GM10248 (cell line): ENCODE results near the gene POU6F2.

Experiments
- CTCF ChIA-PET: fragments of 300-600 bp; sonication (Branson Sonifier 250); formaldehyde crosslinking; extraction: SDS; loops from one replicate; lab custom pipeline; 2021; ENCODE audit warnings: antibody characterized with exemption; lab: Yijun Ruan, JAX
- POLR2A ChIA-PET: fragments of 350-650 bp; sonication (Branson Sonifier 250); formaldehyde crosslinking; extraction: SDS; loops from one replicate; lab custom pipeline; 2020; ENCODE audit warnings: antibody characterized with exemption; lab: Yijun Ruan, JAX
- DNase-seq: peaks from one replicate; pipeline ENCODE4 v3.0.0; 2012; ENCODE audit errors: extremely low spot score
- CTCF ChIP-seq: IDR thresholded peaks from 2 replicates; pipeline ENCODE4 v1.5.1; 2012; ENCODE audit warnings: mild to moderate bottlenecking, low read depth; ENCODE audit errors: extremely low read depth, missing control alignments, control extremely low read depth

The POU6F2 gene

GRCh38 chr7:39102234-39102633 is 124.5 kb downstream of the POU6F2 start:
- POLR2A ChIA-PET, result no interaction called here
- no peak for DNase-seq
- CTCF ChIA-PET, result interaction anchor here (0.9 kb wide), 1 partner anchor 9 kb away, joined by 3 read pairs; no protein-coding TSS in a partner anchor
- TF ChIP-seq CTCF, result no peak

- no peak for DNase-seq
- CTCF ChIA-PET, result interaction anchor here (1.9 kb wide), 1 partner anchor 13 kb away, joined by 7 read pairs; no protein-coding TSS in a partner anchor
- TF ChIP-seq CTCF, result no peak
- POLR2A ChIA-PET, result no interaction called here
Observed at GRCh38 chr7:39105720-39106119, 128.0 kb downstream of the POU6F2 start.

- DNase-seq, result no peak
- ChIA-PET CTCF (interaction anchor here (1.2 kb wide), 1 partner anchor 13 kb away, joined by 5 read pairs; no protein-coding TSS in a partner anchor), POLR2A (no interaction called here)
- no peak for TF ChIP-seq CTCF
Observed at GRCh38 chr7:39125846-39126245, 148.1 kb downstream of the POU6F2 start.

DNA sequence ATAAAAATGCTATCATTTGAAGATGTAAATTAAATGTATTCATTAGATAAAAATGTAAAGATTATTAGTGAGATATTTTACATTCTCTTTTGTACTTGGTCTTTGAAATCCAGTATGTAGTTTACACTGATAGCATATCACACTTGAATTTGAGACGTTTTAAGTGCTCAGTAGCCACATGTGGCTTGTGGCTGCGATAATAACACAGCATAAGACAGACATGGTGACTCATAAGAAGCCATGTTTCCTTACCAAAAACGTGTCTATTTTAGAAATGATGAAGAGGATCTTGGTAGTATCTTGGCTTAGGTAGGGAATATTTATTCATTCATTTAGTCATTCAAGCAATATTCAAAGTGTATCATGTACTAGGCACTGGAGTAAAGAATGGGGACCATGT is 149.3 kb downstream of the POU6F2 start:
- CTCF ChIA-PET, result no interaction called here
- no peak for DNase-seq
- POLR2A ChIA-PET, result no interaction called here
- TF ChIP-seq CTCF, result no peak

DNA sequence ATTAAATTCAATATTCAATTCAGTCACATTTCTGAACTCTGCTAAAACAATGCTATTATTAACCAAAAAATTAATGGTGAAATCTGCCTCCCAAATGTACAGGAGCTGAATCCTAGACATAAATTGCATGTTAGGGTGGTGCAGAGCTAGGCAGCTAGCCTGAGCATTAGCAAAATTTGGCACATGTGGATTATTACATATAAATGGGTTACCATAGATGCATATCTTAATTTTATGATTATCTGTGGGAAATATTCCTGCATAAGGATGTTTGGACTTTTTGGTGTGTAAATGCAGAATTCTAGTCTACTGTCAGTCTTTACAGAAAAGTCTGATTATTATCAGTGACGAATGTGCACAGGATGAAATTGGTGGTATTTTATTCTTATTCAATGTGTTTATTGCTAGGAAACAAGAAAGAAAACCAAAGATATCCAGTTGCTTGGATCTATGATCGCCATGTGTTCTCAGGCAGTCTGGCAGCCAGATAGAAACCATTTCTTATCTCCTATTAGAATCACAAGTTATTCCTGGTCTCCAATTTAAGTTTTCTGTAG is 150.7 kb downstream of the POU6F2 start:
- ChIA-PET POLR2A (no interaction called here), CTCF (no interaction called here)
- DNase-seq, result no peak
- no peak for TF ChIP-seq CTCF

DNA sequence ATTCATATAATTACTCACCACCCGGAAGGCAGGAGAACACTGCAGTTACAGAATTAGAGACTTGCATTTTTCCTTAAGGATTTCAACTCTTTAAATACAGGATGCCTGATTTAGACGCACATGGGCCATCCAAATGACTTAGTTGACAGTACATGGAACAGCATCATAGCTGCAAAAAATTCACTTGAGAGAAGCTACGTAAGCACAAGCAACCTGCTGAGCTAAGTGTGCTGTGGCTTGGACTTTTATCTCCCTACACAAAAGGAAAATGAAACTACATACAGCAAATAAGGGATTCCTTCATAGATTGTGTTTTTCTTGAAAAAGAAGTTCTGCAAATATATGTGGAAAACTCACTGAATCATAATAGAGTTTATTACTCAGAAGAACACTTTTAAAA is 152.6 kb downstream of the POU6F2 start:
- no peak for DNase-seq
- ChIA-PET CTCF (no interaction called here), POLR2A (no interaction called here)

More for the DNA sequence above, 152.6 kb downstream of the POU6F2 start:
- no peak for TF ChIP-seq CTCF
